B cell (primary cell): ENCODE data around the gene BPIFB1. TPM values are rescaled to one million over a fixed set of nuclear protein-coding genes. Genes with fewer than 3 reads are reported as not detected.

Experiments
- ATAC-seq: fragments of 200-7000 bp; cut with Tn5 transposase; one replicate; pipeline ENCODE4 v1.10.0; 2021; ENCODE audit warnings: low read depth, mild to moderate bottlenecking, moderate number of reproducible peaks, moderate library complexity
- CTCF ChIA-PET: fragments of 350-600 bp; sonication (Branson Sonifier 250); formaldehyde crosslinking; loops from one replicate; lab custom pipeline; 2021; ENCODE audit warnings: antibody characterized with exemption, inconsistent platforms; lab: Charles Lee
- POLR2A ChIA-PET: fragments of 350-600 bp; sonication (Branson Sonifier 250); formaldehyde crosslinking; loops from one replicate; lab custom pipeline; 2021; ENCODE audit warnings: antibody characterized with exemption; lab: Charles Lee
- DNase-seq: peaks from one replicate; pipeline ENCODE4 v3.0.0; 2013
- H2AFZ ChIP-seq: 2 replicates; pipeline ENCODE4 v1.6.1; 2012; ENCODE audit warnings: mild to moderate bottlenecking, low read depth, low read length; ENCODE audit not compliant: insufficient read depth, poor library complexity, severe bottlenecking
- H3K27ac ChIP-seq, 2 donors: 1 replicate in 1 of 2; 2 replicates in 1 of 2; pipeline ENCODE4 v1.5.1; 2012 to 2013; ENCODE audit warnings: low read length in 2 of 2, mild to moderate bottlenecking in 2 of 2, moderate library complexity in 1 of 2
- H3K27me3 ChIP-seq, 4 experiments: fragments of 200-600 bp in 1 of 4; sonication (generic) in 1 of 4; replicated peaks in 1 of 4; 1 replicate in 2 of 4; 2 replicates in 2 of 4; pipeline versions ENCODE4 v1.6.1 to v1.7.0; 2013 to 2016; ENCODE audit warnings: low read length in 3 of 4, mild to moderate bottlenecking in 2 of 4, mixed read lengths in 1 of 4, moderate library complexity in 1 of 4; ENCODE audit not compliant: insufficient read depth in 4 of 4, control insufficient read depth in 3 of 4; ENCODE audit errors: control extremely low read depth in 1 of 4
- H3K36me3 ChIP-seq, 2 experiments: replicated peaks in 1 of 2; 1 replicate in 1 of 2; 2 replicates in 1 of 2; pipeline versions ENCODE4 v1.6.1 to v1.7.1; 2013; ENCODE audit warnings: low read length in 1 of 2; ENCODE audit not compliant: insufficient read depth in 2 of 2, control insufficient read depth in 1 of 2; ENCODE audit errors: control extremely low read depth in 1 of 2, extremely low read depth in 1 of 2
- H3K4me1 ChIP-seq, 2 donors: fragments of 200-600 bp in 1 of 2; sonication (generic) in 1 of 2; 1 replicate in 1 of 2; 2 replicates in 1 of 2; pipeline versions ENCODE4 v1.5.1 to v1.6.1; 2013 to 2017; ENCODE audit warnings: low read length in 2 of 2; ENCODE audit not compliant: control insufficient read depth in 2 of 2, insufficient read depth in 2 of 2
- H3K4me2 ChIP-seq: replicated peaks from 2 replicates; pipeline ENCODE3; 2012; ENCODE audit warnings: mild to moderate bottlenecking, low read depth, low read length; ENCODE audit not compliant: poor library complexity, severe bottlenecking
- H3K4me3 ChIP-seq, 5 experiments: fragments of 200-600 bp in 1 of 5; sonication (generic) in 1 of 5; 1 replicate in 3 of 5; 2 replicates in 2 of 5; pipeline versions ENCODE4 v1.5.1 to v1.7.0; 2011 to 2016; ENCODE audit warnings: low read length in 4 of 5, mild to moderate bottlenecking in 4 of 5, low read depth in 2 of 5, control low read depth in 1 of 5, moderate library complexity in 1 of 5; ENCODE audit not compliant: insufficient read depth in 1 of 5; ENCODE audit errors: control extremely low read depth in 1 of 5, extremely low read depth in 1 of 5
- H3K79me2 ChIP-seq: fragments of 200-600 bp; sonication (generic); one replicate; pipeline ENCODE4 v1.6.0; 2016; ENCODE audit warnings: low read length; ENCODE audit not compliant: control insufficient read depth, insufficient read depth
- H3K9ac ChIP-seq: fragments of 200-600 bp; sonication (generic); 2 replicates; pipeline ENCODE4 v1.6.1; 2017; ENCODE audit warnings: mild to moderate bottlenecking, low read length, moderate library complexity
- H3K9me3 ChIP-seq, 3 donors: one replicate each; pipeline versions ENCODE4 v1.6.1 to v1.7.1; 2013; ENCODE audit warnings: low read length in 2 of 3; ENCODE audit not compliant: control insufficient read depth in 2 of 3, insufficient read depth in 1 of 3; ENCODE audit errors: control extremely low read depth in 1 of 3
- H4K20me1 ChIP-seq: 2 replicates; pipeline ENCODE4 v1.6.0; 2012; ENCODE audit warnings: mild to moderate bottlenecking, low read length; ENCODE audit not compliant: insufficient read depth, control insufficient read depth, poor library complexity, severe bottlenecking
- H3K27ac Mint-ChIP-seq: one replicate; pipeline ENCODE4 v1.8.0; 2021; ENCODE audit warnings: mixed read lengths
- H3K27me3 Mint-ChIP-seq: one replicate; pipeline ENCODE4 v1.8.0; 2021; ENCODE audit warnings: mixed read lengths
- H3K4me1 Mint-ChIP-seq: one replicate; pipeline ENCODE4 v1.8.0; 2021; ENCODE audit warnings: mixed read lengths
- H3K4me3 Mint-ChIP-seq: one replicate; pipeline ENCODE4 v1.8.0; 2021; ENCODE audit warnings: mixed read lengths
- H3K9me3 Mint-ChIP-seq: one replicate; pipeline ENCODE4 v1.8.0; 2022; ENCODE audit warnings: mixed read lengths; ENCODE audit not compliant: insufficient read depth
- EZH2 ChIP-seq: IDR thresholded peaks from 2 replicates; pipeline ENCODE4 v1.6.1; 2012; ENCODE audit warnings: borderline replicate concordance, low read depth, mild to moderate bottlenecking, moderate library complexity, low read length; ENCODE audit not compliant: insufficient read depth, poor library complexity, severe bottlenecking
- WGBS: methylation state at CpG from one replicate; pipeline ENCODE4 v1.1.5; 2013; ENCODE audit warnings: missing lambda C conversion rate; ENCODE audit not compliant: insufficient coverage; 5-methylcytosine and 5-hydroxymethylcytosine counted together
- intact Hi-C: fragments of 100-400 bp; cut with micrococcal nuclease; formaldehyde crosslinking; loops from one replicate; pipeline ENCODE4 v1.10.0; 2022
- polyA plus RNA-seq: library from polyadenylated mRNA; depleted of rRNA; stranded (reverse); fragments of >200 nt; gene quantifications from 2 replicates; pipeline ENCODE4 v1.2.3, GENCODE V29; 2012
- total RNA-seq, 2 donors: library from RNA; stranded (reverse); fragments of 120-200 nt in 1 of 2; gene quantifications; 1 replicate in 1 of 2; 2 replicates in 1 of 2; pipeline versions ENCODE4 v1.2.3 to v1.2.4, GENCODE V29; 2013 to 2022
- TF ChIP-seq, protein P1 (sequence below): fragments of 200-600 bp; IDR thresholded peaks from one replicate; pipeline ENCODE4 v1.8.0; 2022; ENCODE audit warnings: antibody characterized with exemption, mild to moderate bottlenecking

The BPIFB1 gene
- total and polyA plus RNA-seq, 2 donors (not counting 1 experiment from before 2014, with no cell fraction given) = not detected

DNA sequence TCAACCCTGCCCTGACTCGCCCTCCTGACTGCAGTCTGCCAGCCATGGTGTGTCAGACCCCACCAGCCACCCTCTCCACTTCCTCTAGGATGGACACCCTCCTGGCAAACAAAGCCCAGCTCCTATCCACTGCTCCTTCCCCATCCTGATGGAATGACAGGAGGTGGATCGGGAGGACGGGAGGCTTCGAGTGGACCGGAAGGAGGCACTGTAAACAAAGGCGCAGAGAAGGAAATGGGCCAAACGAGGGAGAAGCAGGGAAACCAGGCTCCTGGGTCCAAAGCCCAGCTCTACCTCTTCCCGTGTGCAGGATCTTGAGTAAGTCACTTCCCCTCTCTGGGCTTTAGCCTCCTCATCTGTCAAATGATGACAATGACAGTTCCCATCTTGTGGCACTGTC, 40.2 kb downstream of the BPIFB1 start:
- H3K27ac Mint-ChIP-seq = no peak overlapping the region
- peaks cover 0 to 2% (median 0%) of the 10 kb centered on the region in 3 donors for H3K9me3 ChIP-seq
- no peaks in the 10 kb centered on the region for H3K79me2 ChIP-seq
- no peak overlapping the region for H3K4me3 Mint-ChIP-seq
- H3K9me3 Mint-ChIP-seq = no peaks in the 10 kb centered on the region
- ChIA-PET POLR2A (no interaction called here), CTCF (no interaction called here)
- no peak overlapping the region for H3K4me3 ChIP-seq
- H3K9ac ChIP-seq = no peak overlapping the region
- TF ChIP-seq EZH2 = no peak
- TF ChIP-seq, protein P1, sequence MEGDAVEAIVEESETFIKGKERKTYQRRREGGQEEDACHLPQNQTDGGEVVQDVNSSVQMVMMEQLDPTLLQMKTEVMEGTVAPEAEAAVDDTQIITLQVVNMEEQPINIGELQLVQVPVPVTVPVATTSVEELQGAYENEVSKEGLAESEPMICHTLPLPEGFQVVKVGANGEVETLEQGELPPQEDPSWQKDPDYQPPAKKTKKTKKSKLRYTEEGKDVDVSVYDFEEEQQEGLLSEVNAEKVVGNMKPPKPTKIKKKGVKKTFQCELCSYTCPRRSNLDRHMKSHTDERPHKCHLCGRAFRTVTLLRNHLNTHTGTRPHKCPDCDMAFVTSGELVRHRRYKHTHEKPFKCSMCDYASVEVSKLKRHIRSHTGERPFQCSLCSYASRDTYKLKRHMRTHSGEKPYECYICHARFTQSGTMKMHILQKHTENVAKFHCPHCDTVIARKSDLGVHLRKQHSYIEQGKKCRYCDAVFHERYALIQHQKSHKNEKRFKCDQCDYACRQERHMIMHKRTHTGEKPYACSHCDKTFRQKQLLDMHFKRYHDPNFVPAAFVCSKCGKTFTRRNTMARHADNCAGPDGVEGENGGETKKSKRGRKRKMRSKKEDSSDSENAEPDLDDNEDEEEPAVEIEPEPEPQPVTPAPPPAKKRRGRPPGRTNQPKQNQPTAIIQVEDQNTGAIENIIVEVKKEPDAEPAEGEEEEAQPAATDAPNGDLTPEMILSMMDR = no peak
- no peaks in the 10 kb centered on the region for H4K20me1 ChIP-seq
- H3K27ac ChIP-seq = no peak overlapping the region
- H2AFZ ChIP-seq = no peak overlapping the region
- no peaks in the 10 kb centered on the region for H3K36me3 ChIP-seq
- H3K27me3 Mint-ChIP-seq = peaks cover 47% of the 10 kb centered on the region
- DNase-seq = no peak
- ATAC-seq = no peak
- H3K4me1 Mint-ChIP-seq = no peaks in the 10 kb centered on the region
- no peaks in the 10 kb centered on the region for H3K4me1 ChIP-seq
- 57% methylated on average over 8 of the region's 8 CpGs for WGBS
- intact Hi-C loops = no loop called here
- H3K4me2 ChIP-seq = no peak overlapping the region
- peaks cover 0 to 11% (median under 1%) of the 10 kb centered on the region in 4 experiments for H3K27me3 ChIP-seq

DNA sequence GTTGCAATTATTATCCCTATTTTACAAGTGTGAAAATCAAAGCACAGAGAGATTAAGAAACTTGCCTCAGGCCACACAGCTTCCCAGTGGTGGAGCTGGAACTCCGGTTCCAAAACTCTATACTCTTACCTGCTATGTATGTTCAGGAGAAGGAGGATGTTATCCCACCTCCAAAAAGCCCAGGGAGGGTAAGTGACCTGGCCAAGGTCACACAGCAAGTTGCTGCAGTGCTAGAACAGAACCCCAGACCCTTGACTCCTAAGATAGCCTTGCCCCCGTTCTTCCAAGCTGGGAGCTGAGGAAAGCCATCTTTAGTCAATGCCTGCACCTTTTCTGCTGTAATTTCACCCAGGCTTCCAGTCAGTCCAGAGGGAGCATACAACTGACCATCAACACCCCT, 42.3 kb downstream of the BPIFB1 start:
- H3K9ac ChIP-seq = no peak overlapping the region
- no peaks in the 10 kb centered on the region for H3K4me1 ChIP-seq
- intact Hi-C loops = no loop called here
- peaks cover 0 to 2% (median 0%) of the 10 kb centered on the region in 3 donors for H3K9me3 ChIP-seq
- no peak overlapping the region for H3K27ac ChIP-seq
- ATAC-seq = no peak
- ChIA-PET CTCF (no interaction called here), POLR2A (no interaction called here)
- DNase-seq = no peak
- H3K27me3 ChIP-seq = peaks cover 0 to 7% (median 0%) of the 10 kb centered on the region in 4 experiments
- WGBS = 78% methylated on average over 1 of the region's 2 CpGs
- no peak for TF ChIP-seq EZH2
- TF ChIP-seq, protein P1 = no peak
- H4K20me1 ChIP-seq = no peaks in the 10 kb centered on the region
- Mint-ChIP-seq H3K9me3 (no peaks in the 10 kb centered on the region), H3K4me1 (no peaks in the 10 kb centered on the region), H3K4me3 (no peak overlapping the region), H3K27ac (no peak overlapping the region), H3K27me3 (peaks cover 39% of the 10 kb centered on the region)
- H3K79me2 ChIP-seq = no peaks in the 10 kb centered on the region
- no peak overlapping the region for H3K4me3 ChIP-seq
- no peak overlapping the region for H3K4me2 ChIP-seq
- no peak overlapping the region for H2AFZ ChIP-seq
- no peaks in the 10 kb centered on the region for H3K36me3 ChIP-seq
